NCI-H1048 (cell line): ENCODE measurements around the gene POLR3GL.

Experiments
- DNase-seq: peaks from one replicate; lab custom pipeline; 2025; lab: John Stamatoyannopoulos, UW

POLR3GL gene

GRCh38 chr1:145949219-145949618, 15.3 kb upstream of the POLR3GL start:
- DNase-seq, result no peak

- no peak for DNase-seq
Observed at GRCh38 chr1:145951526-145951925, 13.0 kb upstream of the POLR3GL start.

GRCh38 chr1:145952903-145953302, 11.6 kb upstream of the POLR3GL start:
- no peak for DNase-seq

- no peak for DNase-seq
Observed at GRCh38 chr1:145953861-145954260, 10.6 kb upstream of the POLR3GL start.

GRCh38 chr1:145955436-145955835, 9.1 kb upstream of the POLR3GL start:
- no peak for DNase-seq

GRCh38 chr1:145956361-145956760, 8.1 kb upstream of the POLR3GL start:
- no peak for DNase-seq

GRCh38 chr1:145956781-145957442, 7.6 kb upstream of the POLR3GL start:
- no peak for DNase-seq

- peak; percentile 99 for DNase-seq
Observed at GRCh38 chr1:145957443-145958319, 6.8 kb upstream of the POLR3GL start, which contains the start of gene LIX1L. LIX1L (minus strand) TSS chr1:145958017; CDS start chr1:145957927, 90 bp downstream.

GRCh38 chr1:145958734-145959133, 5.8 kb upstream of the POLR3GL start:
- DNase-seq, result no peak

- DNase-seq, result no peak
Observed at GRCh38 chr1:145959333-145959732, 5.2 kb upstream of the POLR3GL start.

- no peak for DNase-seq
Observed at GRCh38 chr1:145959957-145960467, 4.5 kb upstream of the POLR3GL start.

- no peak for DNase-seq
Observed at GRCh38 chr1:145960468-145961108, 3.9 kb upstream of the POLR3GL start.

- DNase-seq, result no peak
Observed at GRCh38 chr1:145961109-145961424, 3.4 kb upstream of the POLR3GL start.

- DNase-seq, result no peak
Observed at GRCh38 chr1:145961425-145962156, 2.9 kb upstream of the POLR3GL start.

GRCh38 chr1:145962157-145963102, 2.1 kb upstream of the POLR3GL start:
- no peak for DNase-seq

- DNase-seq, result no peak
Observed at GRCh38 chr1:145963265-145964019, 1.0 kb upstream of the POLR3GL start.

GRCh38 chr1:145965119-145965744, 742 bp downstream of the POLR3GL start:
- no peak for DNase-seq

GRCh38 chr1:145967288-145967687, 2.8 kb downstream of the POLR3GL start:
- no peak for DNase-seq

GRCh38 chr1:145972580-145972979, 8.1 kb downstream of the POLR3GL start:
- DNase-seq, result no peak

GRCh38 chr1:145974721-145975120, 10.2 kb downstream of the POLR3GL start:
- no peak for DNase-seq
